HEK293 (cell line): Measurements from ENCODE around the gene THAP4.

ENCODE experiments used
- CTCF ChIA-PET: fragments of 350-600 bp; formaldehyde crosslinking; extraction: SDS; loops from one replicate; lab custom pipeline; 2021; ENCODE audit warnings: antibody characterized with exemption; lab: Yijun Ruan, JAX
- POLR2A ChIA-PET: fragments of 300-600 bp; formaldehyde crosslinking; extraction: SDS; loops from one replicate; lab custom pipeline; 2020; ENCODE audit warnings: antibody characterized with exemption, inconsistent platforms; lab: Yijun Ruan, JAX
- H3K27ac ChIP-seq: fragments of 200-500 bp; sonication (Bioruptor generic); 2 replicates; pipeline ENCODE4 v1.5.1; 2014; ENCODE audit warnings: low read depth, low read length, control low read depth, inconsistent platforms; ENCODE audit errors: extremely low read depth
- H3K36me3 ChIP-seq, 2 experiments: fragments of 200-500 bp in 1 of 2; sonication (Bioruptor generic) in 1 of 2; 1 replicate in 1 of 2; 2 replicates in 1 of 2; pipeline ENCODE4 v1.5.1; 2014 to 2017; ENCODE audit warnings: inconsistent platforms in 2 of 2, low read length in 2 of 2; ENCODE audit not compliant: control insufficient read depth in 2 of 2, insufficient read depth in 1 of 2
- H3K4me1 ChIP-seq: fragments of 200-500 bp; sonication (Bioruptor generic); 2 replicates; pipeline ENCODE4 v1.5.1; 2014; ENCODE audit warnings: mild to moderate bottlenecking, low read length, inconsistent platforms; ENCODE audit not compliant: control insufficient read depth, insufficient read depth
- H3K4me3 ChIP-seq: 2 replicates; pipeline ENCODE4 v1.5.1; 2011; ENCODE audit warnings: low read depth, mild to moderate bottlenecking, control low read depth, low read length, moderate library complexity
- H3K9me3 ChIP-seq: fragments of 200-500 bp; sonication (Bioruptor generic); 2 replicates; pipeline ENCODE4 v1.5.1; 2014; ENCODE audit warnings: low read depth, low read length, inconsistent platforms; ENCODE audit not compliant: control insufficient read depth, insufficient read depth
- ELK4 ChIP-seq: IDR thresholded peaks from 2 replicates; pipeline ENCODE4 v1.6.1; 2011; ENCODE audit warnings: mild to moderate bottlenecking, low read depth, low read length, borderline replicate concordance
- GLIS1 ChIP-seq: fragments of 450-650 bp; formaldehyde crosslinking; IDR thresholded peaks from 2 replicates; pipeline ENCODE4 v1.5.1; 2016; ENCODE audit warnings: missing biosample characterization, missing genetic modification characterization
- KLF1 ChIP-seq: fragments of 450-650 bp; formaldehyde crosslinking; IDR thresholded peaks from 2 replicates; pipeline ENCODE4 v1.5.1; 2016; ENCODE audit warnings: missing biosample characterization, missing genetic modification characterization
- KLF8 ChIP-seq: fragments of 450-650 bp; formaldehyde crosslinking; IDR thresholded peaks from 2 replicates; pipeline ENCODE4 v1.5.1; 2016; ENCODE audit warnings: missing biosample characterization, missing genetic modification characterization
- TCF7L2 ChIP-seq: IDR thresholded peaks from 2 replicates; pipeline ENCODE4 v1.6.1; 2011; ENCODE audit warnings: low read depth, mild to moderate bottlenecking, inconsistent platforms, low read length, moderate library complexity, borderline replicate concordance
- ZBTB17 ChIP-seq: fragments of 450-650 bp; formaldehyde crosslinking; IDR thresholded peaks from 2 replicates; pipeline ENCODE4 v1.5.1; 2016; ENCODE audit warnings: missing biosample characterization, missing genetic modification characterization
- ZBTB21 ChIP-seq: fragments of 450-650 bp; formaldehyde crosslinking; IDR thresholded peaks from 2 replicates; pipeline ENCODE4 v1.5.1; 2017; ENCODE audit warnings: missing biosample characterization, missing genetic modification characterization
- ZBTB44 ChIP-seq: fragments of 450-650 bp; IDR thresholded peaks from 2 replicates; pipeline ENCODE4 v1.5.1; 2018; ENCODE audit warnings: missing biosample characterization, mild to moderate bottlenecking, missing genetic modification characterization
- ZFP37 ChIP-seq: fragments of 450-650 bp; formaldehyde crosslinking; IDR thresholded peaks from 2 replicates; pipeline ENCODE4 v1.5.1; 2016; ENCODE audit warnings: missing biosample characterization, missing genetic modification characterization
- ZNF146 ChIP-seq: fragments of 450-650 bp; formaldehyde crosslinking; IDR thresholded peaks from 2 replicates; pipeline ENCODE4 v1.5.1; 2016; ENCODE audit warnings: missing biosample characterization, missing genetic modification characterization
- ZNF16 ChIP-seq: fragments of 450-650 bp; formaldehyde crosslinking; IDR thresholded peaks from 2 replicates; pipeline ENCODE4 v1.5.1; 2016; ENCODE audit warnings: low read depth, missing biosample characterization, missing genetic modification characterization
- ZNF292 ChIP-seq: fragments of 450-650 bp; formaldehyde crosslinking; IDR thresholded peaks from 2 replicates; pipeline ENCODE4 v1.5.1; 2016; ENCODE audit warnings: low read depth, missing biosample characterization, missing genetic modification characterization, borderline replicate concordance
- ZNF311 ChIP-seq: fragments of 450-650 bp; formaldehyde crosslinking; IDR thresholded peaks from 2 replicates; pipeline ENCODE4 v1.5.1; 2017; ENCODE audit warnings: missing biosample characterization, missing genetic modification characterization, borderline replicate concordance
- ZNF571 ChIP-seq: fragments of 450-650 bp; formaldehyde crosslinking; IDR thresholded peaks from 2 replicates; pipeline ENCODE4 v1.5.0; 2017; ENCODE audit warnings: missing biosample characterization, missing genetic modification characterization
- ZNF580 ChIP-seq: fragments of 450-650 bp; formaldehyde crosslinking; IDR thresholded peaks from 2 replicates; pipeline ENCODE4 v1.5.1; 2016; ENCODE audit warnings: missing biosample characterization, missing genetic modification characterization
- ZNF785 ChIP-seq: fragments of 450-650 bp; formaldehyde crosslinking; IDR thresholded peaks from 2 replicates; pipeline ENCODE4 v1.5.1; 2016; ENCODE audit warnings: missing biosample characterization, missing genetic modification characterization
- ZNF792 ChIP-seq: fragments of 450-650 bp; formaldehyde crosslinking; IDR thresholded peaks from 2 replicates; pipeline ENCODE4 v1.5.1; 2016; ENCODE audit warnings: missing biosample characterization, missing genetic modification characterization
- ZNF837 ChIP-seq: fragments of 450-650 bp; formaldehyde crosslinking; IDR thresholded peaks from 2 replicates; pipeline ENCODE4 v1.5.1; 2016; ENCODE audit warnings: missing biosample characterization, missing genetic modification characterization
- ZSCAN30 ChIP-seq: fragments of 450-650 bp; IDR thresholded peaks from 2 replicates; pipeline ENCODE4 v1.5.1; 2018; ENCODE audit warnings: missing biosample characterization, mild to moderate bottlenecking, missing genetic modification characterization, moderate library complexity

Gene THAP4

GRCh38 chr2:241540401-241540770, 96.6 kb downstream of the THAP4 start:
- H3K4me3 ChIP-seq = no peak overlapping the region
- TF ChIP-seq ZSCAN30 (tag by site-specific recombination) (no peak), KLF1 (tag by site-specific recombination) (peak; percentile 38; the same call in 1 of the 2 replicates)
- ChIA-PET POLR2A (no interaction called here), CTCF (no interaction called here)
- H3K27ac ChIP-seq = no peak overlapping the region
- no peaks in the 10 kb centered on the region; the same call in 1 of the 2 replicates for H3K4me1 ChIP-seq
- H3K9me3 ChIP-seq = no peaks in the 10 kb centered on the region
- H3K36me3 ChIP-seq = no peaks in the 10 kb centered on the region

- TF ChIP-seq ZBTB17 (tag by site-specific recombination) = no peak
- TF ChIP-seq GLIS1 (tag by site-specific recombination) = peak; percentile 81
- TF ChIP-seq ZNF837 (tag by site-specific recombination) = no peak
- H3K4me1 ChIP-seq = no peaks in the 10 kb centered on the region; the same call in 1 of the 2 replicates
- CTCF ChIA-PET = no interaction called here
- POLR2A ChIA-PET = no interaction called here
- H3K27ac ChIP-seq = no peak overlapping the region
- H3K36me3 ChIP-seq = no peaks in the 10 kb centered on the region
- no peak overlapping the region for H3K4me3 ChIP-seq
- no peaks in the 10 kb centered on the region for H3K9me3 ChIP-seq
Measured at GRCh38 chr2:241539616-241540374, 97.2 kb downstream of the THAP4 start.

- no peak overlapping the region for H3K27ac ChIP-seq
Measured at GRCh38 chr2:241538838-241539615, 97.9 kb downstream of the THAP4 start.

More at GRCh38 chr2:241538838-241539615, 97.9 kb downstream of the THAP4 start:
- Histone ChIP-seq H3K36me3 (no peaks in the 10 kb centered on the region), H3K4me1 (no peaks in the 10 kb centered on the region; the same call in 1 of the 2 replicates), H3K9me3 (no peaks in the 10 kb centered on the region)
- POLR2A ChIA-PET = no interaction called here
- TF ChIP-seq ZNF311 (tag by site-specific recombination) (no peak), ELK4 (no peak), ZNF580 (tag by site-specific recombination) (no peak), KLF8 (tag by site-specific recombination) (no peak), ZNF785 (tag by site-specific recombination) (no peak), ZBTB44 (tag by site-specific recombination) (no peak), ZNF571 (tag by site-specific recombination) (no peak), ZNF292 (no peak), ZNF16 (tag by site-specific recombination) (no peak), ZNF146 (tag by site-specific recombination) (no peak), ZFP37 (tag by site-specific recombination) (no peak), ZNF792 (no peak), TCF7L2 (no peak), ZBTB21 (tag by site-specific recombination) (no peak)
- TF ChIP-seq, all 188 proteins: peak for 0
- H3K4me3 ChIP-seq = no peak overlapping the region
- CTCF ChIA-PET = no interaction called here
